Measurements from ENCODE around the gene SPEM1. TPM values are rescaled to one million over a fixed set of nuclear protein-coding genes. Genes with fewer than 3 reads are reported as not detected.

The SPEM1 gene, protein sequence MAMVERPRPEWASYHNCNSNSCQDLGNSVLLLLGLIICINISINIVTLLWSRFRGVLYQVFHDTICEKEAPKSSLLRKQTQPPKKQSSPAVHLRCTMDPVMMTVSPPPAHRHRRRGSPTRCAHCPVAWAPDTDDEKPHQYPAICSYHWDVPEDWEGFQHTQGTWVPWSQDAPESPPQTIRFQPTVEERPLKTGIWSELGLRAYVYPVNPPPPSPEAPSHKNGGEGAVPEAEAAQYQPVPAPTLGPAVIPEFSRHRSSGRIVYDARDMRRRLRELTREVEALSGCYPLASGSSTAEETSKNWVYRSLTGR
- total RNA-seq = not detected

DNA sequence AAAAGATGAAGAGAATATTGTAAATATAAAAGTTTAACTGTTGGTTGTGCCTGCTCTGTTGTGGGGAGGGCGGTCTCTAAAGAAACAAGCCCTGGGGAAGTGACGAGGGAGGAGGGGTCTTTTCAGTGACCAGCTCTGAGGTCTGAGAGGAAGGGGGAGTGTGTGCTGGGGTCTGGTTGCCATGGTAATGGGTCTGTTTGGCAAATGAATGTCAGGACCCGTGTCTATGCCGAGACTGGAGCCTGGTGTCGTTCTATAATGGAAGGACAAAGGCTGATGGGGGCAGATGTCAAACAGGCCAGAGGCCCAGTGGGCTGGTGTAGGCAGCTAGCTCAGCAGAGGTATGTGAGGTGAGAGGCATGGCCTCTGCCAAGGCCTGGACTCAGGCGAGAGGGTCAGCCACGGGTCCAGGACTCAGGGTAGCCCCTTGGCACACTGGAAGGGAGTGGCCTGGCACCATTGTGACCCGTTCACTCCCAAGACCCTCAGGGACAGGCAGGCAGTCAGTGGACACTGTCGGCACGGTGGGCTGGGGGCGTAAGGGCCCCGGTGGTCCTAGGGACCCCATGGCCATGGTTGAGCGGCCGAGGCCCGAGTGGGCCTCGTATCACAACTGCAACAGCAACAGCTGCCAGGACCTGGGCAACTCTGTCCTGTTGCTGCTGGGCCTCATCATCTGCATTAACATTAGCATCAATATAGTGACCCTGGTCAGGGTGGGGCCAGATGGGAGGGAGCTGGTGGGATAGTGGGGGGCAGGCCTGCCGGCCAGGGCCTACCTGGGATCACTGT, at the start of gene SPEM1:
TSS of gene SPEM1 (plus strand) at position 506 of the 792 bp plus-strand sequence. CDS start at position 567, 61 bp downstream.
- H3K27me3 ChIP-seq = no peaks in the 10 kb centered on the region
- no peak for DNase-seq (ENCODE audit: low spot score in 2 of 2)
- TF ChIP-seq, protein P1, sequence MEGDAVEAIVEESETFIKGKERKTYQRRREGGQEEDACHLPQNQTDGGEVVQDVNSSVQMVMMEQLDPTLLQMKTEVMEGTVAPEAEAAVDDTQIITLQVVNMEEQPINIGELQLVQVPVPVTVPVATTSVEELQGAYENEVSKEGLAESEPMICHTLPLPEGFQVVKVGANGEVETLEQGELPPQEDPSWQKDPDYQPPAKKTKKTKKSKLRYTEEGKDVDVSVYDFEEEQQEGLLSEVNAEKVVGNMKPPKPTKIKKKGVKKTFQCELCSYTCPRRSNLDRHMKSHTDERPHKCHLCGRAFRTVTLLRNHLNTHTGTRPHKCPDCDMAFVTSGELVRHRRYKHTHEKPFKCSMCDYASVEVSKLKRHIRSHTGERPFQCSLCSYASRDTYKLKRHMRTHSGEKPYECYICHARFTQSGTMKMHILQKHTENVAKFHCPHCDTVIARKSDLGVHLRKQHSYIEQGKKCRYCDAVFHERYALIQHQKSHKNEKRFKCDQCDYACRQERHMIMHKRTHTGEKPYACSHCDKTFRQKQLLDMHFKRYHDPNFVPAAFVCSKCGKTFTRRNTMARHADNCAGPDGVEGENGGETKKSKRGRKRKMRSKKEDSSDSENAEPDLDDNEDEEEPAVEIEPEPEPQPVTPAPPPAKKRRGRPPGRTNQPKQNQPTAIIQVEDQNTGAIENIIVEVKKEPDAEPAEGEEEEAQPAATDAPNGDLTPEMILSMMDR (IDR thresholded peaks at IDR 0.05) = no peak
- TF ChIP-seq EP300 (IDR thresholded peaks at IDR 0.05) (no peak), POLR2A (IDR thresholded peaks at IDR 0.05) (no peak), POLR2AphosphoS5 (IDR thresholded peaks at IDR 0.05) (no peak)
- H3K4me1 ChIP-seq = no peaks in the 10 kb centered on the region
- H3K36me3 ChIP-seq = peaks cover 23% of the 10 kb centered on the region
- no peak within 1 kb of the TSS for H3K4me3 ChIP-seq
- no peak within 1 kb of the TSS for H3K27ac ChIP-seq
- no peaks in the 10 kb centered on the region for H3K9me3 ChIP-seq
- 83% methylated on average over 16 of the region's 17 CpGs for WGBS

DNA sequence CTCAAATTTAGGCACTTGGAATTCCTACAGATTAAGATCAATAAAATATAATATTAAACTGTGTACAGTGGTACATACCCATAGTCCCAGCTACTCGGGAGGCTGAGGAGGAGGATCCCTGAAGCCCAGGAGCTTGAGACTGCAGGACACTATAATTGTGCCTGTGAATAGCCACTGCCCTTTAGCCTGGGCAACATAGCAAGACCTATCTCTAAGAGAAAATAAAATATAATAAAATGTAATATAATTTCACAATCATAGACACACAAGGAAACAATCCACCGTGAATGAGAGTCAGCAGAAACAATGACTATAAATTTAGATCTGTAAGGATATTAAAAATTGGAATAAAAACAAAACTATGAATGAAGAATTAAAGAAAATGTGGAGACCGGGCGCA, 49.3 kb upstream of the SPEM1 start:
- DNase-seq (ENCODE audit: low spot score in 2 of 2) = no peak
- WGBS = 83% methylated on average over 4 of the region's 4 CpGs
- Histone ChIP-seq H3K27ac (no peak overlapping the region), H3K4me1 (no peaks in the 10 kb centered on the region), H3K9me3 (no peaks in the 10 kb centered on the region), H3K36me3 (no peaks in the 10 kb centered on the region), H3K27me3 (no peaks in the 10 kb centered on the region), H3K4me3 (no peak overlapping the region)
- TF ChIP-seq POLR2A (IDR thresholded peaks at IDR 0.05) = no peak
- TF ChIP-seq POLR2AphosphoS5 (IDR thresholded peaks at IDR 0.05) = no peak
- TF ChIP-seq, protein P1 (IDR thresholded peaks at IDR 0.05) = no peak
- TF ChIP-seq EP300 (IDR thresholded peaks at IDR 0.05) = no peak

DNA sequence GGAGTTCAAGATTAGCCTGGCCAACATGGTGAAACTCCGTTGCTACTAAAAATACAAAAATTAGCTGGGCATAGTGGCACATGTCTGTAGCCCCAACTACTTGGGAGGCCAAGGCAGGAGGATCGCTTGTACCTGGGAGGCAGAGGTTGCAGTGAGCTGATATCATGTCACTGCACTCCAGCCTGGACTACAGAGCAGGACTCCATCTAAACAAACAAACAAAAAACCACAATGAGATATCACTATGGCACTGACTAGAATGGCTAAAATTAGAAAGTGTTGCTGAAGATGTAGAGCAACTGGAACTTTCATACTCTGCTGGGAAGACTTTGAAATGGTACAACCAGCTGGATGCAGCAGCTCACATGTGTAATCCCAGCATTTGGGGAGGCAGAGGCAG, 45.8 kb upstream of the SPEM1 start:
- Histone ChIP-seq H3K27me3 (no peaks in the 10 kb centered on the region), H3K36me3 (no peaks in the 10 kb centered on the region), H3K9me3 (no peaks in the 10 kb centered on the region), H3K27ac (no peak overlapping the region), H3K4me3 (no peak overlapping the region), H3K4me1 (no peaks in the 10 kb centered on the region)
- no peak for DNase-seq (ENCODE audit: low spot score in 2 of 2)
- TF ChIP-seq EP300 (IDR thresholded peaks at IDR 0.05) (no peak), POLR2AphosphoS5 (IDR thresholded peaks at IDR 0.05) (no peak), POLR2A (IDR thresholded peaks at IDR 0.05) (no peak)
- TF ChIP-seq, protein P1 (IDR thresholded peaks at IDR 0.05) = no peak
- WGBS = 86% methylated on average over 2 of the region's 2 CpGs

DNA sequence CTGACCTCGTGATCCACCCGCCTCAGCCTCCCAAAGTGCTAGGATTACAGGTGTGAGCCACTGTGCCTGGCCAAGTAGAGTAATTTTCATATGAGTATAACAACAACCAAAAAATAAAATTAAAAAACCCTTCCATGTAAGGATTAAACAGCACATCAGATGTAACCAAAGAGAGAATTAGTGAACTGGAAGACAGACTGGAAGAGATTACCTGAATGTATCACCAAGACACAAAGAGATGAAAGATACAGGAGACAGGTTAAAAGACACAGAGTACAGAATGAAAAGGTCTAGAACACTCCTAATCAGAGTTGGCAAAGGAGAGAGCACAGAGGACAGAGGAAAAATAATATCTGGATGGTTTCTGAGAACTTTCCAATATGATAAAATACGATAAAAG, 41.0 kb upstream of the SPEM1 start:
- WGBS = 97% methylated on average over 3 of the region's 3 CpGs
- TF ChIP-seq, protein P1 (IDR thresholded peaks at IDR 0.05) = no peak
- TF ChIP-seq POLR2A (IDR thresholded peaks at IDR 0.05) = no peak
- no peak for TF ChIP-seq POLR2AphosphoS5 (IDR thresholded peaks at IDR 0.05)
- TF ChIP-seq EP300 (IDR thresholded peaks at IDR 0.05) = no peak
- Histone ChIP-seq H3K9me3 (no peaks in the 10 kb centered on the region), H3K4me3 (no peak overlapping the region), H3K27ac (no peak overlapping the region), H3K27me3 (no peaks in the 10 kb centered on the region), H3K36me3 (peaks cover 4% of the 10 kb centered on the region), H3K4me1 (peaks cover 40% of the 10 kb centered on the region)
- DNase-seq (ENCODE audit: low spot score in 2 of 2) = no peak

DNA sequence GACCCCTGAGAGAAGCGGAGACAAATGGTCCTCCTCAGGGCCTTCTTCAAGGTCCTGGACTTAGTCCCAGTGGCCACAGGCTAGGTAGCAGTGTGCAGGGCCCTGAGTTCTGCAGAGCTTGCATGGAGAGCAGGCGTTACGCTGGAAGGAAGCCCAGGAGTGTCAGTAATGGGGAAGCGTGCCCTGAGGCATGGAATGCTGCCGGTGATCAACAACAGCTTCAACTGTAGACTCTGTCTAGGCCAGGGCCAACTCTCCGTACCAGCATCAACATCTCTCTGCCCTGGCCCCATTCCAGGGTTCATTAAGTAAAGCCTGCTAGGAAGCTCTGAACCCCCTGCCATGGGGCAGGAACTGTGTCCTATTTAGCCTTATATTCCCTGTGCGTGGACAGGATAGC, 39.8 kb upstream of the SPEM1 start:
- peak overlapping the region; percentile 78 for H3K27ac ChIP-seq
- H3K4me1 ChIP-seq = peaks cover 42% of the 10 kb centered on the region
- no peaks in the 10 kb centered on the region for H3K27me3 ChIP-seq
- TF ChIP-seq, protein P1 (IDR thresholded peaks at IDR 0.05) = no peak
- TF ChIP-seq POLR2A (IDR thresholded peaks at IDR 0.05) (no peak), POLR2AphosphoS5 (IDR thresholded peaks at IDR 0.05) (no peak), EP300 (IDR thresholded peaks at IDR 0.05) (no peak)
- WGBS = 0% methylated on average over 4 of the region's 7 CpGs
- H3K36me3 ChIP-seq = peaks cover 16% of the 10 kb centered on the region
- H3K9me3 ChIP-seq = no peaks in the 10 kb centered on the region
- DNase-seq (ENCODE audit: low spot score in 2 of 2) = peak in 1 of 2 donors; percentile 76
- H3K4me3 ChIP-seq = peak overlapping the region; percentile 63
